Cardiac fibroblast (primary cell): ENCODE measurements around the gene NPAS2.

Experiments
- DNase-seq, 2 donors: peaks; one replicate each; pipeline versions ENCODE4 v3.0.0 to v3.0.0-alpha.2; 2010; ENCODE audit warnings: low read depth in 2 of 2
- H3K4me3 ChIP-seq, 2 donors: replicated peaks in 1 of 2; 1 replicate in 1 of 2; 2 replicates in 1 of 2; pipeline ENCODE4 v1.5.1; 2011; ENCODE audit warnings: low read depth in 2 of 2, low read length in 2 of 2, mild to moderate bottlenecking in 2 of 2, moderate library complexity in 1 of 2
- CTCF ChIP-seq: IDR thresholded peaks from one replicate; pipeline ENCODE4 v1.5.1; 2011; ENCODE audit warnings: low read depth, mild to moderate bottlenecking, low read length, inconsistent platforms

The NPAS2 gene

GRCh38 chr2:100891906-100892642 lies 72.1 kb downstream of the NPAS2 start:
- no peak overlapping the region for H3K4me3 ChIP-seq
- no peak for TF ChIP-seq CTCF
- DNase-seq, result peak; percentile 57 to 83

GRCh38 chr2:100893392-100894104 lies 73.6 kb downstream of the NPAS2 start:
- no peak for TF ChIP-seq CTCF
- H3K4me3 ChIP-seq, result no peak overlapping the region
- peak in 1 of 2 donors; percentile 90 for DNase-seq

- no peak overlapping the region for H3K4me3 ChIP-seq
- DNase-seq, result no peak
- no peak for TF ChIP-seq CTCF
Measured at GRCh38 chr2:100894105-100894795, 74.3 kb downstream of the NPAS2 start.

GRCh38 chr2:100894796-100895156 lies 74.8 kb downstream of the NPAS2 start:
- no peak overlapping the region for H3K4me3 ChIP-seq
- DNase-seq, result no peak
- TF ChIP-seq CTCF, result no peak

- no peak overlapping the region for H3K4me3 ChIP-seq
- no peak for DNase-seq
- no peak for TF ChIP-seq CTCF
Measured at GRCh38 chr2:100895402-100895801, 75.5 kb downstream of the NPAS2 start.

GRCh38 chr2:100895934-100896685 lies 76.2 kb downstream of the NPAS2 start:
- TF ChIP-seq CTCF, result no peak
- DNase-seq, result no peak
- H3K4me3 ChIP-seq, result no peak overlapping the region
